Esophagus muscularis mucosa (tissue), 3 donors: ENCODE results near the gene CORO2B.

ENCODE experiments used
- CTCF ChIP-seq, 3 experiments: fragments of 200-600 bp in 2 of 3; fragments of 450-650 bp in 1 of 3; sonication (generic) in 2 of 3; IDR thresholded peaks; one replicate each; pipeline ENCODE4 v1.5.1; 2017 to 2019; ENCODE audit warnings: antibody characterized with exemption in 3 of 3, mild to moderate bottlenecking in 2 of 3, moderate library complexity in 1 of 3
- EP300 ChIP-seq: sonication (generic); formaldehyde crosslinking; IDR thresholded peaks from one replicate; pipeline ENCODE4 v1.6.1; 2017; ENCODE audit warnings: antibody characterized with exemption

DNA sequence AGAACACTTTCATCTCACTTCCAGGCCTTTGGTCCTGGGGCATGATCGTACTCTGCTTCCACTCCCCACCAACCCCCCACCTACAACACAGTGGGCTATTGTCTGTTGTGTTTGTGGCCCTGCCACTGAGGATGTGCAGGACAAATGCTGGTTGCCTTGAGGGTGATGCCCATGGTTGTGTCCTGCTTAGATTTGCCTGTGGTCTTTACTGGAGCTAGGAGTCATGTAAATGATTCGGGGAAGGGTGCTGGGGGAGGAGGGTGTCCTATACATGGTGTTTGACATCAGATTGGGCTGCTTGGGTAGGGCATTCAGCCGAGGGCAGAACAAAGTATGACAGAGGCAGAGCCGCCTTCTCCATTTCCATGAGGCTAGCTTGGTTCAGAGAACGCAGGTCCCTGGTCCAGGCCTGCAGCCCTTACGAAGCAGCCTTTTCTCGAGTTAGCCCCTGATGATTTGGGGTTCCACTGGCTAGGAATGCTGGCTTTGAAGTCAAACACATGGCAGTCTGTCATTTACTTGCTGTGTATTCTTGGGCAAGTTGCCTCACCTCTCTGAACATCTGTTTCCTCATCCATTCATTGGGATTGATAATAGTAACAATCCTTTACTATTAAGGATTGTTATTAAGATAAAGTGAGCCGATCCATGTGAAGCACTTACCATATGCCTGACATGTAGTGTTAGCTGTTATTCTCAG is 6.9 kb downstream of the CORO2B start:
- no peak for TF ChIP-seq CTCF (IDR thresholded peaks at IDR 0.05)
- no peak for TF ChIP-seq EP300
